Measurements from ENCODE around the gene CTAGE6.
"Not testable (repeated sequence)": the region's sequence is repeated elsewhere in the genome, so short reads cannot be mapped to it uniquely, and the experiment has no call there.

Gene CTAGE6

GRCh38 chr7:143714581-143715454 lies 42.7 kb downstream of the CTAGE6 start:
- DNase-seq, result not testable (repeated sequence)

- not testable (repeated sequence) for DNase-seq
Measured at GRCh38 chr7:143712381-143712780, 45.1 kb downstream of the CTAGE6 start.

DNA sequence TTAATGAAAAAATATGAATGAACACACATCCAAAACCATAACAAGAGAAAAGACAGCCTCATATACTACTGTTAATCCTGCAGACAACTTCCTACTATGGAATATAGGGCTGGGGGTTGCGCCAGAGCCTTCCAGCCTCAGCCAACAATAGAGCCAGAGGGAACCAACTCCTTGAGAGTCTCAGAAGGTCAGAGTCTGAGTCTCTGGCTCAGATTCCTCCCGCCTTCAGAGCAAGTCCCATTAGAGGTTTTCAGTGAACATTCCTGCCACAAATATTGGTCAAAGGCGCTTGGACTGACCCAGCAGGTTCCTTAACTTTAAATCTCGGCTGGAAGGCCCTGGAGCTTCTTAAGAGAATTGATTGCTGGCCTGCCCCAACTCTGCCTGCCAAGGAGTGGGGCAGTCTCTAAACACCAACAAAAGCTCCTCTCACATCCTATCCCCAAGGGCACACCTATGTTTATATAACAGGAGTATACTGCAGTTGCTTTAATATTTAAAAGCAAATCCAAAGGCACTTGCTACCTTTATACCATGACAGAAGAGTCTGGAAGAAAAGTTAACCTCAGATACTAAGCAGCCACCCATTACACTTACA lies 45.7 kb downstream of the CTAGE6 start:
- not testable (repeated sequence) for DNase-seq

DNA sequence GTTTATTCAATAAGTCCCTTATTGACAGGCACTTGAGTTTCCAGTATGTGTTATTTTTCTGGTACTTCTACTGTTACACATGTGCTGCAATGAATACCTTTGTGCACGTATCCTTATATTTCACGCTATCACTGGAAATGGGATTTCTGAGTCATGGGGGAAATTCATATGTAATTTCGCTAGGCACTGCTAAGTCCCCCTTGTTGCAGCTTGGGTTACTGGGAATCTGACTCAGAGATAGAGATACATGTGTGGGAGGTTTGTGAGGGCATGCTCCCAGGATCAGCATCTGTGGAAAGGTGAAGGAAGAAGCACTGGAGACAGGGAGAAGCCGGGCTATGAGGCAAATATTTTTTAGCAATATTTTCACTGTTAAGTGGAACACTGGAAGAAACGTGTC lies 47.6 kb downstream of the CTAGE6 start:
- DNase-seq, result not testable (repeated sequence)
